Measurements from ENCODE around the gene PIWIL4. TPM values are rescaled to one million over a fixed set of nuclear protein-coding genes. Genes with fewer than 3 reads are reported as not detected.
"Not testable (repeated sequence)": the region's sequence is repeated elsewhere in the genome, so short reads cannot be mapped to it uniquely, and the experiment has no call there.

Gene PIWIL4
- total RNA-seq, 1 experiment from 2014 or later: 0.15 TPM

GRCh38 chr11:94638902-94639373 is 71.8 kb downstream of the PIWIL4 start:
- Histone ChIP-seq H3K4me1 (ENCODE audit: insufficient read depth, low read length) (no peaks in the 10 kb centered on the region), H3K9me2 (replicated peaks; ENCODE audit: low read length) (no peaks in the 10 kb centered on the region), H3K9ac (ENCODE audit: low read length) (no peak overlapping the region), H3K4me2 (ENCODE audit: low read length) (no peak overlapping the region), H3K4me3 (ENCODE audit: low read length) (no peak overlapping the region), H2AFZ (ENCODE audit: low read length) (no peak overlapping the region), H4K20me1 (ENCODE audit: low read length) (no peaks in the 10 kb centered on the region), H3F3A (ENCODE audit: low read length, unreplicated experiment) (no peaks in the 10 kb centered on the region), H3K27ac (ENCODE audit: low read length) (no peak overlapping the region), H3K79me2 (ENCODE audit: low read length) (no peaks in the 10 kb centered on the region), H3K9me3 (ENCODE audit: low read length) (no peaks in the 10 kb centered on the region), H3K27me3 (ENCODE audit: low read length) (no peaks in the 10 kb centered on the region), H3K36me3 (ENCODE audit: low read depth, low read length) (no peaks in the 10 kb centered on the region)
- BruUV-seq (replicated peaks): no TSS peak
- intact Hi-C loops (cut with micrococcal nuclease): no loop called here
- TF ChIP-seq EZH2 (IDR thresholded peaks at IDR 0.05; ENCODE audit: low read length, unreplicated experiment) (no peak), CTCF (conservative IDR thresholded peaks at IDR 0.05; ENCODE audit: low read depth, low read length) (no peak), EZH2phosphoT487 (IDR thresholded peaks at IDR 0.05; ENCODE audit: borderline replicate concordance, low read length) (no peak)
- no peak for ATAC-seq
- POLR2A ChIA-PET (ENCODE audit: unreplicated experiment): no interaction called here
- CTCF ChIA-PET: no interaction called here
- DNase-seq: no peak

GRCh38 chr11:94639901-94640721 is 72.9 kb downstream of the PIWIL4 start:
- Histone ChIP-seq H3K36me3 (ENCODE audit: low read depth, low read length) (no peaks in the 10 kb centered on the region), H4K20me1 (ENCODE audit: low read length) (no peaks in the 10 kb centered on the region), H3K9me3 (ENCODE audit: low read length) (no peaks in the 10 kb centered on the region), H3K27ac (ENCODE audit: low read length) (no peak overlapping the region), H3K9me2 (replicated peaks; ENCODE audit: low read length) (no peaks in the 10 kb centered on the region), H3K27me3 (ENCODE audit: low read length) (no peaks in the 10 kb centered on the region), H2AFZ (ENCODE audit: low read length) (no peak overlapping the region), H3K4me2 (ENCODE audit: low read length) (no peak overlapping the region), H3K4me1 (ENCODE audit: insufficient read depth, low read length) (no peaks in the 10 kb centered on the region), H3K4me3 (ENCODE audit: low read length) (no peak overlapping the region), H3K79me2 (ENCODE audit: low read length) (no peaks in the 10 kb centered on the region), H3K9ac (ENCODE audit: low read length) (no peak overlapping the region), H3F3A (ENCODE audit: low read length, unreplicated experiment) (no peaks in the 10 kb centered on the region)
- no TSS peak for BruUV-seq (replicated peaks)
- no peak for ATAC-seq
- intact Hi-C loops (cut with micrococcal nuclease): no loop called here
- POLR2A ChIA-PET (ENCODE audit: unreplicated experiment): no interaction called here
- DNase-seq: no peak
- CTCF ChIA-PET: no interaction called here
- no peak for TF ChIP-seq EZH2 (IDR thresholded peaks at IDR 0.05; ENCODE audit: low read length, unreplicated experiment)
- TF ChIP-seq EZH2phosphoT487 (IDR thresholded peaks at IDR 0.05; ENCODE audit: borderline replicate concordance, low read length): no peak
- TF ChIP-seq CTCF (conservative IDR thresholded peaks at IDR 0.05; ENCODE audit: low read depth, low read length): no peak

- Histone ChIP-seq H3K36me3 (ENCODE audit: low read depth, low read length) (no peaks in the 10 kb centered on the region), H3K27me3 (ENCODE audit: low read length) (no peaks in the 10 kb centered on the region), H3F3A (ENCODE audit: low read length, unreplicated experiment) (no peaks in the 10 kb centered on the region), H3K27ac (ENCODE audit: low read length) (no peak overlapping the region), H3K4me3 (ENCODE audit: low read length) (no peak overlapping the region), H3K79me2 (ENCODE audit: low read length) (no peaks in the 10 kb centered on the region), H3K4me1 (ENCODE audit: insufficient read depth, low read length) (no peaks in the 10 kb centered on the region), H2AFZ (ENCODE audit: low read length) (no peak overlapping the region), H3K9me3 (ENCODE audit: low read length) (no peaks in the 10 kb centered on the region), H4K20me1 (ENCODE audit: low read length) (no peaks in the 10 kb centered on the region), H3K9ac (ENCODE audit: low read length) (no peak overlapping the region), H3K4me2 (ENCODE audit: low read length) (no peak overlapping the region), H3K9me2 (replicated peaks; ENCODE audit: low read length) (no peaks in the 10 kb centered on the region)
- POLR2A ChIA-PET (ENCODE audit: unreplicated experiment): no interaction called here
- TF ChIP-seq EZH2phosphoT487 (IDR thresholded peaks at IDR 0.05; ENCODE audit: borderline replicate concordance, low read length): no peak
- no peak for TF ChIP-seq EZH2 (IDR thresholded peaks at IDR 0.05; ENCODE audit: low read length, unreplicated experiment)
- no peak for TF ChIP-seq CTCF (conservative IDR thresholded peaks at IDR 0.05; ENCODE audit: low read depth, low read length)
- no peak for ATAC-seq
- no TSS peak for BruUV-seq (replicated peaks)
- CTCF ChIA-PET: no interaction called here
- DNase-seq: no peak
- intact Hi-C loops (cut with micrococcal nuclease): no loop called here
Measured at GRCh38 chr11:94641167-94641761, 74.1 kb downstream of the PIWIL4 start.

- H4K20me1 ChIP-seq (ENCODE audit: low read length); H3K4me2 ChIP-seq (ENCODE audit: low read length); H3K9me2 ChIP-seq (replicated peaks; ENCODE audit: low read length); intact Hi-C loops (cut with micrococcal nuclease); H3K9me3 ChIP-seq (ENCODE audit: low read length); H3K36me3 ChIP-seq (ENCODE audit: low read depth, low read length); H3K9ac ChIP-seq (ENCODE audit: low read length); H3F3A ChIP-seq (ENCODE audit: low read length, unreplicated experiment); H3K4me1 ChIP-seq (ENCODE audit: insufficient read depth, low read length); H3K27ac ChIP-seq (ENCODE audit: low read length); CTCF ChIA-PET; H3K27me3 ChIP-seq (ENCODE audit: low read length); BruUV-seq (replicated peaks); ATAC-seq; H3K4me3 ChIP-seq (ENCODE audit: low read length); H3K79me2 ChIP-seq (ENCODE audit: low read length); DNase-seq; H2AFZ ChIP-seq (ENCODE audit: low read length); POLR2A ChIA-PET (ENCODE audit: unreplicated experiment): not testable (repeated sequence)
Measured at GRCh38 chr11:94643186-94643585, 76.0 kb downstream of the PIWIL4 start.
